ENCODE data around the gene MXD3.

Gene MXD3

GRCh38 chr5:177354711-177355110 is 43.0 kb upstream of the MXD3 start:
- H3K27ac ChIP-seq (ENCODE audit: extremely low read depth, low read depth, low read length): no peak overlapping the region
- CTCF ChIA-PET: no interaction called here
- peaks cover 0 to 7% of the 10 kb centered on the region in 2 experiments; a peak in 1 of 3 replicates for H3K36me3 ChIP-seq (ENCODE audit: control insufficient read depth in 2 of 2, insufficient read depth in 1 of 2, low read length in 2 of 2)
- peaks cover 10% of the 10 kb centered on the region; the same call in 1 of the 2 replicates for H3K4me1 ChIP-seq (ENCODE audit: control insufficient read depth, insufficient read depth, low read length)
- no peak overlapping the region for H3K4me3 ChIP-seq (ENCODE audit: low read depth, low read length)
- POLR2A ChIA-PET: interaction anchor here (0.7 kb wide), 1 partner anchor 16 kb away, joined by 3 read pairs; no protein-coding TSS in a partner anchor
- TF ChIP-seq SETDB1 (IDR thresholded peaks at IDR 0.05; ENCODE audit: insufficient read length, low read length) (no peak), CTCF (tag by site-specific recombination; IDR thresholded peaks at IDR 0.05) (no peak), YY2 (tag by site-specific recombination; IDR thresholded peaks at IDR 0.05) (no peak), ZNF16 (tag by site-specific recombination; IDR thresholded peaks at IDR 0.05; ENCODE audit: low read depth) (no peak), ZNF133 (tag by site-specific recombination; IDR thresholded peaks at IDR 0.05) (no peak), ZNF610 (tag by site-specific recombination; IDR thresholded peaks at IDR 0.05; ENCODE audit: borderline replicate concordance) (no peak), WT1 (tag by site-specific recombination; IDR thresholded peaks at IDR 0.05) (no peak), OSR2 (tag by site-specific recombination; IDR thresholded peaks at IDR 0.05) (no peak), ZBTB17 (tag by site-specific recombination; IDR thresholded peaks at IDR 0.05) (no peak), ZNF302 (tag by site-specific recombination; IDR thresholded peaks at IDR 0.05; ENCODE audit: low read depth) (no peak), ZNF791 (tag by site-specific recombination; IDR thresholded peaks at IDR 0.05) (no peak)
- no peaks in the 10 kb centered on the region for H3K9me3 ChIP-seq (ENCODE audit: control insufficient read depth, insufficient read depth, low read depth, low read length)

- H3K4me1 ChIP-seq (ENCODE audit: control insufficient read depth, insufficient read depth, low read length): peaks cover 14% of the 10 kb centered on the region; the same call in 1 of the 2 replicates
- CTCF ChIA-PET: interaction anchor here (0.7 kb wide), 1 partner anchor 71 kb away, joined by 3 read pairs; no protein-coding TSS in a partner anchor
- H3K4me3 ChIP-seq (ENCODE audit: low read depth, low read length): no peak overlapping the region
- H3K27ac ChIP-seq (ENCODE audit: extremely low read depth, low read depth, low read length): no peak overlapping the region
- no peaks in the 10 kb centered on the region for H3K9me3 ChIP-seq (ENCODE audit: control insufficient read depth, insufficient read depth, low read depth, low read length)
- POLR2A ChIA-PET: interaction anchor here (0.7 kb wide), 1 partner anchor 16 kb away, joined by 3 read pairs; no protein-coding TSS in a partner anchor
- TF ChIP-seq ZNF350 (tag by site-specific recombination; IDR thresholded peaks at IDR 0.05): no peak
- TF ChIP-seq ZFP3 (tag by site-specific recombination; IDR thresholded peaks at IDR 0.05; ENCODE audit: low read depth): peak; percentile 82
- H3K36me3 ChIP-seq (ENCODE audit: control insufficient read depth in 2 of 2, insufficient read depth in 1 of 2, low read length in 2 of 2): peaks cover 0 to 11% of the 10 kb centered on the region in 2 experiments; a peak in 1 of 3 replicates
Measured at GRCh38 chr5:177354256-177354655, 42.6 kb upstream of the MXD3 start.

GRCh38 chr5:177353093-177353492 is 41.4 kb upstream of the MXD3 start:
- ChIA-PET POLR2A (interaction anchor here (0.6 to 2.1 kb wide), 6 partner anchors 10 to 326 kb away, joined by 3 to 7 read pairs (median 4); no protein-coding TSS in a partner anchor), CTCF (interaction anchor here (0.7 to 3.2 kb wide), 4 partner anchors 17 to 250 kb away, joined by 3 to 26 read pairs (median 3); no protein-coding TSS in a partner anchor)

More at GRCh38 chr5:177353093-177353492, 41.4 kb upstream of the MXD3 start:
- no peaks in the 10 kb centered on the region for H3K9me3 ChIP-seq (ENCODE audit: control insufficient read depth, insufficient read depth, low read depth, low read length)
- peaks cover 0 to 12% of the 10 kb centered on the region in 2 experiments; a peak in 2 of 3 replicates for H3K36me3 ChIP-seq (ENCODE audit: control insufficient read depth in 2 of 2, insufficient read depth in 1 of 2, low read length in 2 of 2)
- no peak overlapping the region for H3K4me3 ChIP-seq (ENCODE audit: low read depth, low read length)
- no peak for TF ChIP-seq ELK4 (IDR thresholded peaks at IDR 0.05; ENCODE audit: borderline replicate concordance, low read depth, low read length)
- TF ChIP-seq GFI1B (tag by site-specific recombination; IDR thresholded peaks at IDR 0.05): no peak
- TF ChIP-seq ZBTB8A (tag by site-specific recombination; IDR thresholded peaks at IDR 0.05): no peak
- no peak for TF ChIP-seq ZNF391 (tag by site-specific recombination; IDR thresholded peaks at IDR 0.05; ENCODE audit: borderline replicate concordance, low read depth)
- TF ChIP-seq ZNF530 (tag by site-specific recombination; IDR thresholded peaks at IDR 0.05; ENCODE audit: low read depth): no peak
- TF ChIP-seq ZNF473 (tag by site-specific recombination; IDR thresholded peaks at IDR 0.05): no peak
- TF ChIP-seq HOXC10 (CRISPR knock-in tag; IDR thresholded peaks at IDR 0.05): no peak
- peaks cover 17% of the 10 kb centered on the region; the same call in 1 of the 2 replicates for H3K4me1 ChIP-seq (ENCODE audit: control insufficient read depth, insufficient read depth, low read length)
- H3K27ac ChIP-seq (ENCODE audit: extremely low read depth, low read depth, low read length): no peak overlapping the region
